Kidney capillary endothelial cell (primary cell): ENCODE measurements around the gene ZNF497.
"Not testable (repeated sequence)": the region's sequence is repeated elsewhere in the genome, so short reads cannot be mapped to it uniquely, and the experiment has no call there.

Experiments
- DNase-seq: peaks from one replicate; pipeline ENCODE4 v3.0.0-alpha.2; 2018; ENCODE audit warnings: low spot score

The ZNF497 gene

GRCh38 chr19:58362272-58362994, at the start of gene ZNF497:
ZNF497 (minus strand) TSS chr19:58362751; CDS start chr19:58357635, 5,116 bp downstream.
- DNase-seq, result peak; percentile 92

- DNase-seq, result no peak
These were observed 46.6 kb upstream of the ZNF497 start for GRCh38 chr19:58409010-58409790.

GRCh38 chr19:58408152-58409009, 45.8 kb upstream of the ZNF497 start, which contains the start of gene ZNF584:
ZNF584 (plus strand) TSS chr19:58408649; CDS start chr19:58409148, 499 bp downstream.
- DNase-seq, result peak; percentile 93

- DNase-seq, result no peak
These were observed 45.2 kb upstream of the ZNF497 start for GRCh38 chr19:58407658-58408151.

GRCh38 chr19:58406818-58407657, 44.5 kb upstream of the ZNF497 start:
- DNase-seq, result no peak

- not testable (repeated sequence) for DNase-seq
These were observed 41.4 kb upstream of the ZNF497 start for GRCh38 chr19:58403920-58404478.

GRCh38 chr19:58401840-58402421, 39.4 kb upstream of the ZNF497 start:
- no peak for DNase-seq

- peak; percentile 99 for DNase-seq
These were observed 38.6 kb upstream of the ZNF497 start for GRCh38 chr19:58400916-58401839.

- no peak for DNase-seq
These were observed 37.9 kb upstream of the ZNF497 start for GRCh38 chr19:58400316-58400915.

- no peak for DNase-seq
These were observed 37.4 kb upstream of the ZNF497 start for GRCh38 chr19:58399903-58400302.

GRCh38 chr19:58398545-58398944, 36.0 kb upstream of the ZNF497 start:
- no peak for DNase-seq

GRCh38 chr19:58398087-58398486, 35.5 kb upstream of the ZNF497 start:
- DNase-seq, result no peak

GRCh38 chr19:58397533-58398037, 35.0 kb upstream of the ZNF497 start:
- no peak for DNase-seq

- DNase-seq, result no peak
These were observed 34.4 kb upstream of the ZNF497 start for GRCh38 chr19:58396691-58397532.

- DNase-seq, result no peak
These were observed 33.6 kb upstream of the ZNF497 start for GRCh38 chr19:58395979-58396627.

- no peak for DNase-seq
These were observed 32.8 kb upstream of the ZNF497 start, which contains the start of gene RNF225 for GRCh38 chr19:58395220-58395978. RNF225 (plus strand) TSS chr19:58395656; CDS start chr19:58396090, 434 bp downstream.
